SU-DHL-6 (cell line): ENCODE results near the gene KIF2C.

Experiments
- CTCF ChIP-seq: fragments of 200-600 bp; sonication (generic); IDR thresholded peaks from one replicate; pipeline ENCODE4 v1.5.1; 2017; ENCODE audit warnings: antibody characterized with exemption, mild to moderate bottlenecking, low read length, moderate library complexity; ENCODE audit not compliant: insufficient read depth, poor library complexity, severe bottlenecking
- EZH2phosphoT487 ChIP-seq: fragments of 200-600 bp; sonication (generic), shearing (Covaris generic); conservative IDR thresholded peaks from 2 replicates; pipeline ENCODE4 v1.6.1; 2018; ENCODE audit warnings: mild to moderate bottlenecking, antibody characterized with exemption, low read length, moderate library complexity, mixed read lengths

DNA sequence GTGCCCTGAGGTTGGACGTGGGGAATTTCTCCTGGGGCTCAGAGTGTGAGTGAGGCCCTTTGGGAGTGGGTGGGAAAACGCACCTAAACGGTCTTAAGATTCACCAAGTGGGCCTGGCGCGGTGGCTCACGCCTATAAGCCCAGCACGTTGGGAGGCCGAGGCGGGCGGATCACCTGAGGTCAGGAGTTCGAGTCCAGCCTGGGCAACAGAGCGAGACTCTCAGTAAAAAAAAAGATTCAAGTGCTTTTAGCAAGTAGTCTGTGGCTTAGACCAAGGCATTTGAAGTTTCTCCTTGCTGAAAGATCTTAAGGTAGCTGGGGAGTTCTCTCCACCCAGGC is 37.1 kb downstream of the KIF2C start:
- TF ChIP-seq CTCF (no peak), EZH2phosphoT487 (no peak)
